Upper lobe of right lung (tissue), 1 donor: Measurements from ENCODE around the gene MPL. TPM values are rescaled to one million over a fixed set of nuclear protein-coding genes. Genes with fewer than 3 reads are reported as not detected.
A peak's percentile ranks its signal among the peaks of the same experiment; 100 is the strongest.

Source experiments
- ATAC-seq: fragments of 200-7000 bp; cut with Tn5 transposase; one replicate; pipeline ENCODE4 v1.9.1; 2020; ENCODE audit warnings: mild to moderate bottlenecking, moderate library complexity
- DNase-seq: peaks from one replicate; pipeline ENCODE4 v3.0.0-alpha.2; 2020
- H3K27ac ChIP-seq: fragments of 200-600 bp; one replicate; pipeline ENCODE4 v1.8.0; 2022
- H3K27me3 ChIP-seq: fragments of 200-600 bp; one replicate; pipeline ENCODE4 v1.8.0; 2022; ENCODE audit warnings: mild to moderate bottlenecking
- H3K36me3 ChIP-seq: fragments of 200-600 bp; one replicate; pipeline ENCODE4 v1.8.0; 2022
- H3K4me1 ChIP-seq: fragments of 200-600 bp; one replicate; pipeline ENCODE4 v1.8.0; 2022
- H3K4me3 ChIP-seq: fragments of 200-600 bp; one replicate; pipeline ENCODE4 v1.8.0; 2022; ENCODE audit warnings: mild to moderate bottlenecking
- H3K9me3 ChIP-seq: fragments of 200-600 bp; one replicate; pipeline ENCODE4 v1.8.0; 2022
- CTCF ChIP-seq: fragments of 200-600 bp; IDR thresholded peaks from one replicate; pipeline ENCODE4 v1.8.0; 2022; ENCODE audit warnings: antibody characterized with exemption
- intact Hi-C: fragments of 100-400 bp; cut with DNase I; formaldehyde crosslinking; loops from one replicate; pipeline ENCODE4 v1.11.0; 2022
- total RNA-seq: library from RNA; stranded (reverse); fragmentation: NEBNext Ultra II Directional; extraction: Animal tissue kit (Norgen Biotek cat#: 25700); gene quantifications from one replicate; pipeline ENCODE4 v1.2.1, GENCODE V29; 2021
- donor health status: DM: no; HTN: yes; CAD: no; lungs with severe emphysema.

Gene MPL
- total RNA-seq, 1 donor from 2014 or later = 0.61 TPM

DNA sequence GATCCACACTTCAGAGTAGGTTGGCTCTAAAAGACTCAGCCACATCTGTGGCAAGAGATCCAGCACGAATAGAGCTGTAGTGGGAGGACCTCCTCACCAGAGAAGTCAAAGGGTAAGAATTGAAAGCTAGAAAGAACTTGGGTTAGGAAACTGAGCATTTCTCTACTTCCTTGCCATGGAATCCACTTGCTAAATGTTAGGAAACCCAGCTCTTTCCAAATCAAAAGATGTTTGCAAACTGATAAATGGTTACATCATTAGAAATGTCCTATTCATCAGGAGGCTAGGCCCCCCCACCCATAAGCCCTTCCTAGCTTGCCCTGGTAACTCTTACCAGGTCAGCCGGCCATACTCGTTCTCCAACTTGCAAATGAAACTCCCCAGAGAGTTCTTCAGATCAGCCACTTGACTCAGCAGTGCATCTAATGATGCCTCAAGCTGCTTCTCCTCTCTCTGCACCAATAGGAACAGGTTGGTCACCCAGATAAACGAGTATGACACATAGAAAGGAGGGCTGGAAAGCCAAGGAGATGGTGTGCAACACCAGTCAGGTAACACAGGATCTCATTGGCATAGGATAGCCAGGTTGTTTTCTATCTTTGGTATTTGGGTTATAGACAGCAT, 50.5 kb downstream of the MPL start:
- H3K4me1 ChIP-seq = peaks cover 22% of the 10 kb centered on the region
- H3K9me3 ChIP-seq = no peaks in the 10 kb centered on the region
- intact Hi-C loops = no loop called here
- H3K27me3 ChIP-seq = no peaks in the 10 kb centered on the region
- H3K4me3 ChIP-seq = peak overlapping the region; percentile 84
- H3K36me3 ChIP-seq = peaks cover 46% of the 10 kb centered on the region
- TF ChIP-seq CTCF = no peak
- DNase-seq = no peak
- ATAC-seq = no peak
- H3K27ac ChIP-seq = no peak overlapping the region

GRCh38 chr1:43388613-43389012, 51.0 kb downstream of the MPL start:
- intact Hi-C loops = no loop called here
- TF ChIP-seq CTCF = no peak
- H3K9me3 ChIP-seq = no peaks in the 10 kb centered on the region
- peaks cover 22% of the 10 kb centered on the region for H3K4me1 ChIP-seq
- H3K4me3 ChIP-seq = peak overlapping the region; percentile 84
- no peaks in the 10 kb centered on the region for H3K27me3 ChIP-seq
- ATAC-seq = no peak
- H3K27ac ChIP-seq = peak overlapping the region; percentile 92
- H3K36me3 ChIP-seq = peaks cover 40% of the 10 kb centered on the region
- no peak for DNase-seq

DNA sequence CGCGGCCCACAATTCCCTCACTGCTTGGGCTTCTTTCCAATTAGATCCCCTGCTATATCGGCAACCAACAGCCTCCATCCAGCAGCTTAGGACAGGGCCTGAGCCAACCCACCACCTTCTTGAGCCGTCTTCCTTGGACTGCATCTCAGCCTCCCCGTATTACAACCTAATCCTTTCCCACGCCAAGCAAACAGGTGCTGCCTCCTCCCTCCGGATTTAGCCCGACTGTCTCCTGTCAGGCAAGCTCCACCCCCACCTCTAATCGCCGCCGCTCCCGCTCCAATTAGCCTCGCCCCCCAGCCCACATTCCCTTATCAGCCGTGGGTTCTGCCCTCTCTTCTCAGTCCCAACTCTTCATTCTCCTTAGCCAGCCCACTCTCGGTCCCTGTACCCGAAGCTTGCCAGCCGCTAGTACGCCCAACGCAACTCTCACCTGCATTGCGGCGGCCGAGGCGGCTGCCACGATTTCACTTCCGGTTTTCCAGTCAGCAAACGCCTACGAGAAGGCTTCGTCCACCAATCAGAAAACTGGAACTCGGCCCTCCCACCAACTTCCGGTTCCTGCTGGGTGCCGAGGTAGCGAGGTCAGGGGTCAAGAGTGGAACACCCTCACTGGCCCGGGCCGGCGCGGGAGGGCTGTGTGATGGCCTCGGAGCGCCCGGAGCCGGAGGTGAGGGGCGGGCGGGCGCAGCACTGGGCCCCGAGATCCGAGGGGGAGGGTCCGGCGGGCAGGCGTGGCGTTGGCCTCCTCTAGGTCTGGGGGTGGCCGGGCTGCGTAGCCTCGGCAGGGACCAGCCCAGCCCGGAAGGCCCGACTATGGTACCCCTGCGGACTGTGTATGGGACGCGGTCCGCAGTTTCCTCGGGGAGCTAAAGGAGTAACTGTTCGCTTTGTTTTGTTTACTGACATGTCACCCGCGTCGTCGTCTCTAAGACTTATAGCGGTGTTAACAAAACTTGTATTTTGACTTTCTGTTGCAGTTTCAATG, 52.0 kb downstream of the MPL start, which contains the start of the genes MED8 and SZT2:
Gene MED8, minus strand, starts transcription at position 475 of the 988 bp plus-strand sequence. Its CDS starts 36 bp downstream, at position 439.
Gene SZT2, plus strand, starts transcription at position 574 of the 988 bp plus-strand sequence. Its CDS starts 70 bp downstream, at position 644.
- H3K27me3 ChIP-seq = no peaks in the 10 kb centered on the region
- H3K4me1 ChIP-seq = peaks cover 22% of the 10 kb centered on the region
- peaks cover 40% of the 10 kb centered on the region for H3K36me3 ChIP-seq
- H3K4me3 ChIP-seq = peak within 1 kb of the TSS; percentile 84
- no peak for TF ChIP-seq CTCF
- no peaks in the 10 kb centered on the region for H3K9me3 ChIP-seq
- DNase-seq (peak; percentile 96), ATAC-seq (peak; percentile 99)
- H3K27ac ChIP-seq = peak within 1 kb of the TSS; percentile 92
- intact Hi-C loops = no loop called here

- DNase-seq (no peak), ATAC-seq (no peak)
- no peak overlapping the region for H3K27ac ChIP-seq
- no peak overlapping the region for H3K4me3 ChIP-seq
- no peaks in the 10 kb centered on the region for H3K27me3 ChIP-seq
- peaks cover 22% of the 10 kb centered on the region for H3K4me1 ChIP-seq
- no peaks in the 10 kb centered on the region for H3K9me3 ChIP-seq
- intact Hi-C loops = no loop called here
- peaks cover 21% of the 10 kb centered on the region for H3K36me3 ChIP-seq
- no peak for TF ChIP-seq CTCF
Observed at GRCh38 chr1:43392702-43393101, 55.1 kb downstream of the MPL start.

GRCh38 chr1:43395523-43395922, 57.9 kb downstream of the MPL start:
- no peak for TF ChIP-seq CTCF

More at GRCh38 chr1:43395523-43395922, 57.9 kb downstream of the MPL start:
- no peaks in the 10 kb centered on the region for H3K27me3 ChIP-seq
- peaks cover 6% of the 10 kb centered on the region for H3K4me1 ChIP-seq
- DNase-seq (no peak), ATAC-seq (no peak)
- no peak overlapping the region for H3K27ac ChIP-seq
- peaks cover 21% of the 10 kb centered on the region for H3K36me3 ChIP-seq
- H3K4me3 ChIP-seq = no peak overlapping the region
- intact Hi-C loops = no loop called here
- no peaks in the 10 kb centered on the region for H3K9me3 ChIP-seq
